ENCODE results near the gene EIF4E3. TPM values are rescaled to one million over a fixed set of nuclear protein-coding genes. Genes with fewer than 3 reads are reported as not detected.

The EIF4E3 gene
- total and polyA plus RNA-seq, 8 donors, result 4.1 to 25.9 (median 14.5) TPM

GRCh38 chr3:71714595-71714994 is 10.6 kb downstream of the EIF4E3 start:
- TF ChIP-seq EP300 (IDR thresholded peaks at IDR 0.05) (no peak), POLR2A (IDR thresholded peaks at IDR 0.05) (no peak), CTCF (IDR thresholded peaks at IDR 0.05) (no peak), POLR2AphosphoS5 (IDR thresholded peaks at IDR 0.05) (no peak)
- Histone ChIP-seq H3K9me3 (no peaks in the 10 kb centered on the region), H3K36me3 (peaks cover 0 to 8% (median 7%) of the 10 kb centered on the region in 4 donors), H3K27me3 (no peaks in the 10 kb centered on the region), H3K4me1 (peaks cover 11 to 57% (median 21%) of the 10 kb centered on the region in 4 donors), H3K4me3 (no peak overlapping the region), H3K27ac (no peak overlapping the region)
- intact Hi-C loops (cut with DNase I; ENCODE audit: low total_unique reads), result no loop called here
- WGBS, 5 donors, result 34 to 73% (median 43%) methylated on average over 4 of the region's 4 CpGs
- no peak for DNase-seq

GRCh38 chr3:71713041-71713440 is 12.2 kb downstream of the EIF4E3 start:
- Histone ChIP-seq H3K9me3 (no peaks in the 10 kb centered on the region), H3K27me3 (no peaks in the 10 kb centered on the region), H3K4me1 (peaks cover 11 to 57% (median 21%) of the 10 kb centered on the region in 4 donors), H3K36me3 (peaks cover 0 to 23% (median 22%) of the 10 kb centered on the region in 4 donors), H3K27ac (no peak overlapping the region), H3K4me3 (no peak overlapping the region)
- no peak for DNase-seq
- no peak for TF ChIP-seq EP300 (IDR thresholded peaks at IDR 0.05)
- no peak for TF ChIP-seq POLR2AphosphoS5 (IDR thresholded peaks at IDR 0.05)
- no peak for TF ChIP-seq POLR2A (IDR thresholded peaks at IDR 0.05)
- TF ChIP-seq CTCF (IDR thresholded peaks at IDR 0.05), result no peak
- WGBS, 5 donors, result 37 to 62% (median 55%) methylated on average over 2 of the region's 2 CpGs
- intact Hi-C loops (cut with DNase I; ENCODE audit: low total_unique reads), result no loop called here

- H3K27me3 ChIP-seq, result no peaks in the 10 kb centered on the region
- no peak overlapping the region for H3K27ac ChIP-seq
- peaks cover 0 to 32% (median 27%) of the 10 kb centered on the region in 4 donors for H3K36me3 ChIP-seq
- no peaks in the 10 kb centered on the region for H3K9me3 ChIP-seq
- intact Hi-C loops (cut with DNase I; ENCODE audit: low total_unique reads), result no loop called here
- 15 to 42% (median 27%) methylated on average over 1 of the region's 1 CpG for WGBS, 5 donors
- peaks cover 11 to 50% (median 17%) of the 10 kb centered on the region in 4 donors for H3K4me1 ChIP-seq
- H3K4me3 ChIP-seq, result no peak overlapping the region
- TF ChIP-seq POLR2AphosphoS5 (IDR thresholded peaks at IDR 0.05) (no peak), CTCF (IDR thresholded peaks at IDR 0.05) (peak in 4 of 7 experiments; percentile 41 to 80 (median 55)), POLR2A (IDR thresholded peaks at IDR 0.05) (no peak)
- peak in 1 of 2 donors; percentile 74 for DNase-seq
Measured at GRCh38 chr3:71710906-71711494, 14.2 kb downstream of the EIF4E3 start.

GRCh38 chr3:71709908-71710511 is 15.2 kb downstream of the EIF4E3 start:
- TF ChIP-seq POLR2A (IDR thresholded peaks at IDR 0.05) (no peak), EP300 (IDR thresholded peaks at IDR 0.05) (no peak), POLR2AphosphoS5 (IDR thresholded peaks at IDR 0.05) (no peak)
- intact Hi-C loops (cut with DNase I; ENCODE audit: low total_unique reads), result no loop called here
- H3K27ac ChIP-seq, result no peak overlapping the region
- no peak for DNase-seq
- H3K4me3 ChIP-seq, result no peak overlapping the region
- peaks cover 10 to 42% (median 15%) of the 10 kb centered on the region in 4 donors for H3K4me1 ChIP-seq
- H3K27me3 ChIP-seq, result no peaks in the 10 kb centered on the region
- no peaks in the 10 kb centered on the region for H3K9me3 ChIP-seq
- peaks cover 0 to 42% (median 31%) of the 10 kb centered on the region in 4 donors for H3K36me3 ChIP-seq
- 68 to 89% (median 84%) methylated on average over 9 of the region's 9 CpGs for WGBS, 5 donors
